Skeletal muscle cell (primary cell): Measurements from ENCODE around the gene EHBP1L1.

ENCODE experiments used
- DNase-seq: peaks from one replicate; pipeline ENCODE4 v3.0.0-alpha.2; 2010; ENCODE audit warnings: low read depth
- H3K4me3 ChIP-seq: 2 replicates; pipeline ENCODE4 v1.5.1; 2011; ENCODE audit warnings: low read depth, mild to moderate bottlenecking, control low read depth, low read length, moderate library complexity

Gene EHBP1L1

GRCh38 chr11:65574109-65574810 is 1.6 kb upstream of the EHBP1L1 start:
- DNase-seq, result peak; percentile 84
- H3K4me3 ChIP-seq, result peak overlapping the region; percentile 96

GRCh38 chr11:65574811-65575567 is 864 bp upstream of the EHBP1L1 start:
- peak overlapping the region; percentile 54 for H3K4me3 ChIP-seq
- DNase-seq, result no peak

GRCh38 chr11:65576232-65576866 is 496 bp downstream of the EHBP1L1 start:
- peak overlapping the region; percentile 54 for H3K4me3 ChIP-seq
- no peak for DNase-seq

GRCh38 chr11:65576867-65577755 is 1.3 kb downstream of the EHBP1L1 start:
- peak overlapping the region; percentile 54 for H3K4me3 ChIP-seq

GRCh38 chr11:65577756-65578109 is 1.9 kb downstream of the EHBP1L1 start:
- H3K4me3 ChIP-seq, result peak overlapping the region; percentile 54
- DNase-seq, result no peak

More at GRCh38 chr11:65576867-65577755, 1.3 kb downstream of the EHBP1L1 start:
- DNase-seq, result no peak

GRCh38 chr11:65578134-65578533 is 2.3 kb downstream of the EHBP1L1 start:
- H3K4me3 ChIP-seq, result no peak overlapping the region

GRCh38 chr11:65578667-65579066 is 2.8 kb downstream of the EHBP1L1 start:
- DNase-seq, result no peak
- no peak overlapping the region for H3K4me3 ChIP-seq

More at GRCh38 chr11:65578134-65578533, 2.3 kb downstream of the EHBP1L1 start:
- no peak for DNase-seq

- no peak overlapping the region for H3K4me3 ChIP-seq
- no peak for DNase-seq
Measured at GRCh38 chr11:65579291-65579690, 3.4 kb downstream of the EHBP1L1 start.

- no peak for DNase-seq
Measured at GRCh38 chr11:65580031-65580692, 4.3 kb downstream of the EHBP1L1 start.

GRCh38 chr11:65580756-65581155 is 4.9 kb downstream of the EHBP1L1 start:
- H3K4me3 ChIP-seq, result no peak overlapping the region
- no peak for DNase-seq

More at GRCh38 chr11:65580031-65580692, 4.3 kb downstream of the EHBP1L1 start:
- H3K4me3 ChIP-seq, result no peak overlapping the region

- H3K4me3 ChIP-seq, result no peak overlapping the region
- no peak for DNase-seq
Measured at GRCh38 chr11:65581928-65582327, 6.1 kb downstream of the EHBP1L1 start.

GRCh38 chr11:65583589-65583988 is 7.7 kb downstream of the EHBP1L1 start:
- DNase-seq, result no peak
- no peak overlapping the region for H3K4me3 ChIP-seq

GRCh38 chr11:65584106-65584505 is 8.3 kb downstream of the EHBP1L1 start:
- H3K4me3 ChIP-seq, result no peak overlapping the region
- no peak for DNase-seq

GRCh38 chr11:65584723-65585171 is 8.9 kb downstream of the EHBP1L1 start:
- no peak overlapping the region for H3K4me3 ChIP-seq
- no peak for DNase-seq

GRCh38 chr11:65585396-65586246 is 9.8 kb downstream of the EHBP1L1 start:
- no peak for DNase-seq
- H3K4me3 ChIP-seq, result no peak overlapping the region

- DNase-seq, result no peak
- no peak overlapping the region for H3K4me3 ChIP-seq
Measured at GRCh38 chr11:65586247-65586630, 10.4 kb downstream of the EHBP1L1 start.

- no peak for DNase-seq
- no peak overlapping the region for H3K4me3 ChIP-seq
Measured at GRCh38 chr11:65586676-65587075, 10.8 kb downstream of the EHBP1L1 start.
